Suprapubic skin (tissue), 3 donors: ENCODE measurements around the gene LCTL.

Experiments
- POLR2A ChIP-seq, 2 donors: fragments of 450-650 bp; IDR thresholded peaks; one replicate each; pipeline ENCODE4 v1.6.1; 2017; ENCODE audit warnings: antibody characterized with exemption in 2 of 2, mild to moderate bottlenecking in 2 of 2, moderate library complexity in 2 of 2
- TF ChIP-seq, protein P1 (sequence below), 2 donors: fragments of 200-600 bp in 1 of 2; fragments of 450-650 bp in 1 of 2; sonication (generic) in 1 of 2; IDR thresholded peaks; one replicate each; pipeline ENCODE4 v1.5.1; 2016 to 2019; ENCODE audit warnings: antibody characterized with exemption in 2 of 2, mild to moderate bottlenecking in 1 of 2, moderate library complexity in 1 of 2

DNA sequence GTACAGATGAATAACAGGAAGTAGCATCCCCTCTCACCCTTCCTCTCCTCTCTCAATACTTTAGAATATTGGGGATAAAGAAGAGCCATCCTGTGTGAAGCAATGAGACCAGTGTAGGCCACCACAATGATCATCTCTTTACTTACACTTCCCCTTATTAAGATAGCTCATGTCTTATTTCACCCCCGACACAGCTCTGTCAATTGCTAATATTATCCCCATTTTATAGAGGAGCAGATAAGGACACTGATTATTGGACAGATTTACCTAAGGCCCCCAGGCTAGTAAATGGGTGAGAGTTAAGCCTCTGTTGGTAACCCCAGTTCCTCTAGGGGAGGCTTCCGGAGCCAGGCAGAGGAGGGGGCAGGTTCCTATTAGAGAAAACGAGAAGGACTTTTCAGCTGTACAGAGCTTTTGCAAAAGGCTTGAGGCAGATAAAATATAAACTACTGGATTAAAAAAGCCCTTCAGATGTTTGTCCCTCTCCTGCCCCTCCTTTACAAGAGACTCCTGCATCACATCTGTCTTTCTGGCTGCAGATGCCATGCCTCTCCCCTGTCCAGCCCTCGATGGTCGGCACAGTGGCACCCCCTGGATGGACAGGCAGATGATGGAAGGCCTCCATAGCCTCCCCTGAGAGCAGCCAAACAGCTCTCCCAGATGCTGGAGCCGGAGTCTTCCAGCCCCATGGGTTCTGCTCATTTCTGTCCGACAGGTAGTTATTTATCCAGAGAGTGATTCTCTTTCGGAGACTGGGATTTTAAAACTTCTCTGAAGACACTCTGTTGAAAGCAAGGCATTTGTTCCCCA, 49.4 kb upstream of the LCTL start:
- no peak for TF ChIP-seq POLR2A (IDR thresholded peaks at IDR 0.05)
- TF ChIP-seq, protein P1, sequence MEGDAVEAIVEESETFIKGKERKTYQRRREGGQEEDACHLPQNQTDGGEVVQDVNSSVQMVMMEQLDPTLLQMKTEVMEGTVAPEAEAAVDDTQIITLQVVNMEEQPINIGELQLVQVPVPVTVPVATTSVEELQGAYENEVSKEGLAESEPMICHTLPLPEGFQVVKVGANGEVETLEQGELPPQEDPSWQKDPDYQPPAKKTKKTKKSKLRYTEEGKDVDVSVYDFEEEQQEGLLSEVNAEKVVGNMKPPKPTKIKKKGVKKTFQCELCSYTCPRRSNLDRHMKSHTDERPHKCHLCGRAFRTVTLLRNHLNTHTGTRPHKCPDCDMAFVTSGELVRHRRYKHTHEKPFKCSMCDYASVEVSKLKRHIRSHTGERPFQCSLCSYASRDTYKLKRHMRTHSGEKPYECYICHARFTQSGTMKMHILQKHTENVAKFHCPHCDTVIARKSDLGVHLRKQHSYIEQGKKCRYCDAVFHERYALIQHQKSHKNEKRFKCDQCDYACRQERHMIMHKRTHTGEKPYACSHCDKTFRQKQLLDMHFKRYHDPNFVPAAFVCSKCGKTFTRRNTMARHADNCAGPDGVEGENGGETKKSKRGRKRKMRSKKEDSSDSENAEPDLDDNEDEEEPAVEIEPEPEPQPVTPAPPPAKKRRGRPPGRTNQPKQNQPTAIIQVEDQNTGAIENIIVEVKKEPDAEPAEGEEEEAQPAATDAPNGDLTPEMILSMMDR (IDR thresholded peaks at IDR 0.05) = no peak
